ENCODE data around the gene DYNLT5.

The DYNLT5 gene

DNA sequence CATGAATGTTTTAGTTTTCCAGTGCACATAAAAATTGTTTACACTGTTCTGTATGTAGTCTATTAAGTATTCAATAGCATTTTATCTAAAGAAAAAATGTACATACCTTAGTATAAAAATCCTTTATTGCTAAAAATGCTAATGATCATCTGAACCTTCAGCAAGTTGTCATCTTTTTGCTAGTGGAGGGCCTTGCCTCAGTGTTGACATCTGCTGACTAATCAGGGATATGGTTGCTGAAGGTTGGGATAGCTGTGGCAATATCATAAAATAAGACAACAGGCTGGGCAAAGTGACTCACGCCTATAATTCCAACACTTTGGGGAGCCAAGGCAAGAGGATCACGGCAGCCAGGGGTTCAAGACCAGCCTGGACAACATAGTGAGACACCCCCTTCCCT lies 9.0 kb downstream of the DYNLT5 start:
- TF ChIP-seq, protein P1, sequence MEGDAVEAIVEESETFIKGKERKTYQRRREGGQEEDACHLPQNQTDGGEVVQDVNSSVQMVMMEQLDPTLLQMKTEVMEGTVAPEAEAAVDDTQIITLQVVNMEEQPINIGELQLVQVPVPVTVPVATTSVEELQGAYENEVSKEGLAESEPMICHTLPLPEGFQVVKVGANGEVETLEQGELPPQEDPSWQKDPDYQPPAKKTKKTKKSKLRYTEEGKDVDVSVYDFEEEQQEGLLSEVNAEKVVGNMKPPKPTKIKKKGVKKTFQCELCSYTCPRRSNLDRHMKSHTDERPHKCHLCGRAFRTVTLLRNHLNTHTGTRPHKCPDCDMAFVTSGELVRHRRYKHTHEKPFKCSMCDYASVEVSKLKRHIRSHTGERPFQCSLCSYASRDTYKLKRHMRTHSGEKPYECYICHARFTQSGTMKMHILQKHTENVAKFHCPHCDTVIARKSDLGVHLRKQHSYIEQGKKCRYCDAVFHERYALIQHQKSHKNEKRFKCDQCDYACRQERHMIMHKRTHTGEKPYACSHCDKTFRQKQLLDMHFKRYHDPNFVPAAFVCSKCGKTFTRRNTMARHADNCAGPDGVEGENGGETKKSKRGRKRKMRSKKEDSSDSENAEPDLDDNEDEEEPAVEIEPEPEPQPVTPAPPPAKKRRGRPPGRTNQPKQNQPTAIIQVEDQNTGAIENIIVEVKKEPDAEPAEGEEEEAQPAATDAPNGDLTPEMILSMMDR (IDR thresholded peaks at IDR 0.05; ENCODE audit: control insufficient read depth, extremely low read depth, insufficient read depth) = peak; percentile 16; the same call in 1 of the 2 replicates
- no peak for DNase-seq (ENCODE audit: low read depth)
- H3K4me3 ChIP-seq (ENCODE audit: low read depth, low read length) = no peak overlapping the region

DNA sequence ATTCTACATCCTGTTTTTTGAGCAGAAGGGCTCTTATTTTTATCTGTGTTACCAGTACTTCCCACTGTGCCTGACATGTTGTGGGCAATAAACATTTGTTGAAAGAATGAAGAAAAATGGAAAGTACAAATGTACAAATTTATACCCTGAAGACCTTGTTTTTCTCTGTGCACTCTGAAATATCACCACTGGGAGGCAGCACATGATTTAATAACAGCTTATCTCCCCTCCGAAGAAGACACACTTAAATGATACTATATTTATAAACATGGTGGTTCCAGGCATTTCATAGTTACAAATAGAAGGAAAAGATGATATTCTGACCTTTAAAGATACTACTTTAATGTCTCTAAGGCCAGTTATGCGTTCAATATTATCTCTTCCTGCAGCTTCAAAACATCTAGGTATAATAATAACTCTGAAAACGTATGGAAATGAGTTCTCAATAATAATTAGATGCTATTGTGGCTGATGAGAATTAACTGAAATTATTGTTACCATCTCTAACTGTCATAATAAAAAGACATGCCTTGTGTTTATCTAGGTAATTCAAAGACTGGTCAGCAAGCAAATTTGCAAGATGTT lies 12.8 kb downstream of the DYNLT5 start:
- DNase-seq (ENCODE audit: low read depth) = peak; percentile 18
- TF ChIP-seq, protein P1 (IDR thresholded peaks at IDR 0.05; ENCODE audit: control insufficient read depth, extremely low read depth, insufficient read depth) = peak; percentile 80
- no peak overlapping the region for H3K4me3 ChIP-seq (ENCODE audit: low read depth, low read length)

DNA sequence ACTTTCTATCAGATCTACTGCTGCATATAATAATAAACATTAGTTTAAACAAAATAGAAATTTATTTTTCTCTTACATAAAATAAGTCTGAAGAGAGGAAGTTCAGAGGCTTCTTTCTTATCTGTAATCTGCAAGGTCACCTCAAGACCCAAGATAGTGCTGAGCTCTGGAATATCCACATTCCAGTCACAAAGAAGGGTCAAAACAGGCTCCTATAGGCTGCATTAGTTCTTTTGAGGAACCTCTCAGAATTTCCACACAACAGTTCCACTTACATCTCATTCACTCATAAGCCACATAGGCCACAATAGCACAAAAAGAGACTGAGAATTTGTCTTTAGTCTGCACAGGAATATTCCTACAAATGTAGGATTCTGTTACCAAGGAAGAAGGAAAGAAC lies 15.4 kb downstream of the DYNLT5 start:
- no peak overlapping the region for H3K4me3 ChIP-seq (ENCODE audit: low read depth, low read length)
- TF ChIP-seq, protein P1 (IDR thresholded peaks at IDR 0.05; ENCODE audit: control insufficient read depth, extremely low read depth, insufficient read depth) = no peak
- no peak for DNase-seq (ENCODE audit: low read depth)

DNA sequence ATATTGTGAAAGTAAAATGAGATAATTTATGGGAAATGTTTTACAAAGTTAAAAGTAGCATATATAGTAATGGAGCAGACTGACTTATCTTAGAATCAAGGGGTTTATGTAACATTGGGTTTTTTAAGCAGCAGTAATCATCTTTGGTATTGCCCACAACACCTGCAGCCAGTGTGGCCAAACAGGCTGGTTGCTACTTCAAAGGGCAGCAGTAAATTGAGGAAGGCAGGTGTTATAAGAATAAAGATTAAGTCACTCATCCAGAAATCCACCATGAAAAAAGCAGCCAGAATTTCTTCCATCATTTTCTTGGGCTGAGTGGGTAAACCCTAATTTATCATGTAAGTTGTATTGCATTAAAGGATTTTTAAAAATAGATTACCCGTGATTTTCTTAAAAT lies 16.7 kb downstream of the DYNLT5 start:
- no peak for DNase-seq (ENCODE audit: low read depth)
- H3K4me3 ChIP-seq (ENCODE audit: low read depth, low read length) = no peak overlapping the region
- TF ChIP-seq, protein P1 (IDR thresholded peaks at IDR 0.05; ENCODE audit: control insufficient read depth, extremely low read depth, insufficient read depth) = no peak

DNA sequence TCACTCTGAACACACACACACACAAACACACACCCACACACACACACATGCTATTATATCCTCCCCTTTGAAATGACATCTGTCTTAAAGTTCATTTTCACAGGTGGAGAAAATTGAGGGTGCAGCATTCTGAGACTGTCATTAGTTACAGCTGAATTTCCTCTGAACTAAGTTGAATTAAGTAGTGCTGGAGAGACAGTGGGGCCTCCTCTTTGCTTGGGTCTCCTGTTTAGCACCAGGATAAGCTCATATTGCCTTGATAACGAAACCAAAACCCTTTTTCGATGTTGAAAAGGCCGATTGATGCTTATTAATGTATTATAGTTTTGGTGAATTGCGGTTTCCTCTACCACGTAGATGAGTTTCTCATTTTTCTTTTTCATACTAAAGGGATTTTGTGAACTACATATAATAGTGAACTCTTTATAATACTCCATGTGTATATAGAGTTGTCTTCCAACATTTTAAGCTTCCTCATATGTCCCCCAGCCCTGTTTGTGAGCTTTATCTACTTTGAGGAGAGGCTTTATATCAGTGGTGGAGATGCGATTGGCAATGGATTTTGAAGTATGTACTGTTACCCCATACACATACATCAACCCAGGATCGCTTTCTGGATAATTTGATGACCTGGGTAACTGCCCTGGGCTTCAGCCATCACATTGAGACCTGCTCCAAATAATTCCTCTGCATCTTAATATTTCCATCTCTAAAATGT lies 17.4 kb downstream of the DYNLT5 start:
- no peak overlapping the region for H3K4me3 ChIP-seq (ENCODE audit: low read depth, low read length)
- DNase-seq (ENCODE audit: low read depth) = no peak
- TF ChIP-seq, protein P1 (IDR thresholded peaks at IDR 0.05; ENCODE audit: control insufficient read depth, extremely low read depth, insufficient read depth) = no peak

DNA sequence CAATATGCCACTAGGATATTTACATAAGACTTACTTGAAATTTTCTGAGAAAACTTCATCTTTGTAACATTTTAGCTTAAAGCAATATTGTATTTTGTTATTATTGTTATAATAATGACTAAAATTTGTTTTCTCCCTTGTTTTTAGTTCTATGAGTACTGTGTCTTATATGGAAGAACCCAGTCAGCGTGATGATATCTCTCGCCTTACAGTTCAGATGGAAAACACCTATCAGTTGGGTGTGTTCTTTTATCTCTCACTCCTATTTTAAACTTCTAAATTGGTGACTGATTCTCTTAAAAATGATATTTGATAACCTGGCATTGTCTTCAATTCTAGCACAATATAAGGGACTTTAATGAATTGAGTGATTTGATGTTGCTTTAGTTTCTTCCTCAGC lies 18.0 kb downstream of the DYNLT5 start:
- TF ChIP-seq, protein P1 (IDR thresholded peaks at IDR 0.05; ENCODE audit: control insufficient read depth, extremely low read depth, insufficient read depth) = no peak
- no peak overlapping the region for H3K4me3 ChIP-seq (ENCODE audit: low read depth, low read length)
- no peak for DNase-seq (ENCODE audit: low read depth)
